Endothelial cell (in vitro differentiated cells): ENCODE results near the gene NXPE4. TPM values are rescaled to one million over a fixed set of nuclear protein-coding genes. Genes with fewer than 3 reads are reported as not detected.

Experiments used
- DNase-seq: peaks from one replicate; pipeline ENCODE4 v3.0.0; 2021; ENCODE audit warnings: low spot score
- H3K27ac Mint-ChIP-seq: one replicate; pipeline ENCODE4 v1.8.0; 2021; ENCODE audit warnings: mixed read lengths, inconsistent platforms; ENCODE audit not compliant: unreplicated experiment
- H3K27me3 Mint-ChIP-seq: one replicate; pipeline ENCODE4 v1.8.0; 2021; ENCODE audit warnings: mild to moderate bottlenecking, moderate library complexity, mixed read lengths, inconsistent platforms; ENCODE audit not compliant: unreplicated experiment
- H3K36me3 Mint-ChIP-seq: one replicate; pipeline ENCODE4 v1.8.0; 2021; ENCODE audit warnings: mild to moderate bottlenecking, low read depth, mixed read lengths, inconsistent platforms; ENCODE audit not compliant: unreplicated experiment
- H3K4me1 Mint-ChIP-seq: one replicate; pipeline ENCODE4 v1.8.0; 2021; ENCODE audit warnings: mild to moderate bottlenecking, mixed read lengths, inconsistent platforms; ENCODE audit not compliant: unreplicated experiment
- H3K4me3 Mint-ChIP-seq: one replicate; pipeline ENCODE4 v1.8.0; 2021; ENCODE audit warnings: mild to moderate bottlenecking, mixed read lengths, inconsistent platforms; ENCODE audit not compliant: unreplicated experiment
- H3K9me3 Mint-ChIP-seq: one replicate; pipeline ENCODE4 v1.8.0; 2021; ENCODE audit warnings: mixed read lengths, inconsistent platforms; ENCODE audit not compliant: unreplicated experiment
- CTCF ChIP-seq: fragments of 200-600 bp; sonication (generic); IDR thresholded peaks from one replicate; pipeline ENCODE4 v1.5.0; 2021; ENCODE audit warnings: antibody characterized with exemption; ENCODE audit not compliant: unreplicated experiment
- total RNA-seq: library from RNA; stranded (reverse); fragmentation: NEBNext Ultra II Directional; extraction: Animal tissue kit (Norgen Biotek cat#: 25700); gene quantifications from one replicate; pipeline ENCODE4 v1.2.1, GENCODE V29; 2021; ENCODE audit not compliant: unreplicated experiment

Gene NXPE4
- total RNA-seq, 1 donor from 2014 or later = not detected

DNA sequence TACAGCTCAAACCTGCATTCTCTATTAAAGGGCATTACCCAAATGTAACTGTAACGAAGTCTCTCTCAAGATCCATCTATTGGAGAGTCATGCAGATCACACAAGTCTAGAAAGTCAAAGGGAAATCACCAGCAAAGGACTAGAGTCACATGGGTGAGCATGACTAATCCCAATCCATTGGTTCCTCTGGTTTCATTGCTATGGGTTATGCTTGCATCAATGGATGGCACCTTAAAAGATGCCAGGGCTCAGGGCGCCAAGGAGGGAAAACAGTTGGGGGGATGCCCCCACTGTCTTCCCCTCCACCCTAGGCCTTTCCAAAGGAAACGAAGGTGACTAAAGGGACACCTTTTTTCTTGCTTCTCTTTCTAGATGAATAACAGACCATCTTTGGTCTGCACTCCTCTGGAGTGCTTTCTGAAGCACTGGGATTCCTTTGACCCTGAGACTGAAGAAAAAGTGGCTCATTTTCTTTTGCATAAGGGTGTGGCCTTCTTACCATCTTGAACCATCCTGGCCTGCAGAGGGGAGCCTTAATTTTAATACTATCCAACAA lies 8.1 kb downstream of the NXPE4 start:
- Mint-ChIP-seq H3K4me3 (no peak overlapping the region), H3K36me3 (peaks cover 25% of the 10 kb centered on the region), H3K9me3 (peaks cover 23% of the 10 kb centered on the region), H3K27me3 (peaks cover 2% of the 10 kb centered on the region), H3K27ac (no peak overlapping the region), H3K4me1 (no peaks in the 10 kb centered on the region)
- no peak for DNase-seq
- TF ChIP-seq CTCF = no peak

GRCh38 chr11:114586797-114587196 lies 8.8 kb downstream of the NXPE4 start:
- Mint-ChIP-seq H3K27ac (no peak overlapping the region), H3K4me3 (peak overlapping the region; percentile 18), H3K27me3 (peaks cover 2% of the 10 kb centered on the region), H3K4me1 (no peaks in the 10 kb centered on the region), H3K36me3 (peaks cover 25% of the 10 kb centered on the region), H3K9me3 (peaks cover 23% of the 10 kb centered on the region)
- no peak for DNase-seq
- no peak for TF ChIP-seq CTCF

- no peak overlapping the region for H3K27ac Mint-ChIP-seq
- DNase-seq = no peak
- H3K4me1 Mint-ChIP-seq = no peaks in the 10 kb centered on the region
- H3K4me3 Mint-ChIP-seq = no peak overlapping the region
- H3K27me3 Mint-ChIP-seq = peaks cover 3% of the 10 kb centered on the region
- no peaks in the 10 kb centered on the region for H3K9me3 Mint-ChIP-seq
- no peaks in the 10 kb centered on the region for H3K36me3 Mint-ChIP-seq
- TF ChIP-seq CTCF = no peak
Observed at GRCh38 chr11:114571712-114572111, 23.9 kb downstream of the NXPE4 start.

GRCh38 chr11:114569801-114570200 lies 25.8 kb downstream of the NXPE4 start:
- H3K4me3 Mint-ChIP-seq = no peak overlapping the region
- H3K27me3 Mint-ChIP-seq = no peaks in the 10 kb centered on the region
- no peaks in the 10 kb centered on the region for H3K36me3 Mint-ChIP-seq
- DNase-seq = no peak
- H3K4me1 Mint-ChIP-seq = no peaks in the 10 kb centered on the region
- no peaks in the 10 kb centered on the region for H3K9me3 Mint-ChIP-seq
- no peak for TF ChIP-seq CTCF
- no peak overlapping the region for H3K27ac Mint-ChIP-seq

- H3K4me3 Mint-ChIP-seq = no peak overlapping the region
- DNase-seq = no peak
- H3K4me1 Mint-ChIP-seq = no peaks in the 10 kb centered on the region
- TF ChIP-seq CTCF = no peak
- H3K27ac Mint-ChIP-seq = no peak overlapping the region
- no peaks in the 10 kb centered on the region for H3K27me3 Mint-ChIP-seq
- H3K36me3 Mint-ChIP-seq = no peaks in the 10 kb centered on the region
- no peaks in the 10 kb centered on the region for H3K9me3 Mint-ChIP-seq
Observed at GRCh38 chr11:114566276-114566675, 29.3 kb downstream of the NXPE4 start.
